Measurements from ENCODE around the gene DHX40. TPM values are rescaled to one million over a fixed set of nuclear protein-coding genes. Genes with fewer than 3 reads are reported as not detected.

The DHX40 gene
- total RNA-seq, 1 experiment from 2014 or later: 16.2 TPM

DNA sequence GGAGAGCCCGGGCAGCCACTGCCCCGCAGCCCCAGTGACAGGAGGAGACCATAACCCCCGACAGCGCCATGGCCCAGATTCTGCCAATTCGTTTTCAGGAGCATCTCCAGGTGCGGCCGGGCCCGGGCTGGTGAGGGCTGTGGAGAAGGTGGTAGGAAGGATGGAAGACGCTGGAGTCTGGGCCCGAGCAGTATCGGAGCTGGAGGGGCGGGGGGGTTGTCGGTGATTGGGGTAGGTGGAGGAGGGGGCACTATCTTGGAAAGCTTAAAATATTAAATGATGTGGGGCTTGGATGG, 54.6 kb downstream of the DHX40 start:
- intact Hi-C loops (cut with micrococcal nuclease; ENCODE audit: unreplicated experiment): no loop called here

DNA sequence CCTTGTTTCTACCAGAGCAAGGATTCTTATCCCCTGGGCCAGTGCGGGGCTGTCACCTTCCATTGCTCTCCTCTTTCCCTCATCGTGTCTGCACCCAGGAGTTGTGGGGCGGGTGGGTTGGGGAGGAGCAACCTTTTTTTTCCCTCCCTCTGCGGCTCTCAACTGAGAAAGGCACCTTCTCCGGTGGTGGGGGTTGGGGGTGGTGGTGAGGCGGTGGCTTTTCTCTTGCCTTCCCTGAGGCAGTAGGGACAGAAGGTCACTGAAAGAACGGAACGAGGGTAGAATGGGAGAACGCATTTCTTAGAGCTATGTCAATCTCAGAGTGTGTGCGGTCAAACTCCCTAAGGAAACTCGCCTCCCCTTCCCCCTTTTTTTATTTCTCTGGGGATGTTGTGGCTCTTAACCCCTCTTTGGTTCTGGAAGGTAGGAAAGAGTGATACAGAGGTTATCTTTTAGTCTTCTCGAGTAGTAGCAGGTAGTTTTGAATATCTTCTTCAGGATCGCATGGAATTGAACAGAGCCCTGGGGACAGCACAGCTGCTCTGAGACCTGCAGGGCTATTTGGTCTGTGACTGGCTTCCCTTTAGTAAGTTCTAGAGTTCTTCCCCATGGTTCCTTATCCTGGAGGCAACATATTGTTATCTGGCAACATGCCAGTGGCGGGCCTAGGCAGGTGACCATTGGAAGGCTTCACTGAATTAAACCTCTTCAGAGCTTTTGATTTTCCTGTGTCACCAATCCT, 55.3 kb downstream of the DHX40 start:
- H3K9me3 ChIP-seq (ENCODE audit: control insufficient read depth, insufficient read depth, low read depth, low read length): no peaks in the 10 kb centered on the region
- H3K4me1 ChIP-seq (ENCODE audit: control insufficient read depth, insufficient read depth, low read length): peaks cover 30% of the 10 kb centered on the region
- peaks cover 17% of the 10 kb centered on the region for H3K36me3 ChIP-seq (ENCODE audit: control insufficient read depth, insufficient read depth, low read length)
- DNase-seq (ENCODE audit: low read depth, low spot score): no peak
- BruUV-seq (replicated peaks): TSS peak; percentile 79
- H3K27me3 ChIP-seq (ENCODE audit: control insufficient read depth, insufficient read depth, low read length): no peaks in the 10 kb centered on the region
- CTCF ChIA-PET: no interaction called here
- peak overlapping the region; percentile 99 for H3K27ac ChIP-seq (ENCODE audit: low read length)
- no peak for TF ChIP-seq SIN3A (IDR thresholded peaks at IDR 0.05; ENCODE audit: borderline replicate concordance, insufficient read depth, low read depth, low read length)
- TF ChIP-seq, protein P1, sequence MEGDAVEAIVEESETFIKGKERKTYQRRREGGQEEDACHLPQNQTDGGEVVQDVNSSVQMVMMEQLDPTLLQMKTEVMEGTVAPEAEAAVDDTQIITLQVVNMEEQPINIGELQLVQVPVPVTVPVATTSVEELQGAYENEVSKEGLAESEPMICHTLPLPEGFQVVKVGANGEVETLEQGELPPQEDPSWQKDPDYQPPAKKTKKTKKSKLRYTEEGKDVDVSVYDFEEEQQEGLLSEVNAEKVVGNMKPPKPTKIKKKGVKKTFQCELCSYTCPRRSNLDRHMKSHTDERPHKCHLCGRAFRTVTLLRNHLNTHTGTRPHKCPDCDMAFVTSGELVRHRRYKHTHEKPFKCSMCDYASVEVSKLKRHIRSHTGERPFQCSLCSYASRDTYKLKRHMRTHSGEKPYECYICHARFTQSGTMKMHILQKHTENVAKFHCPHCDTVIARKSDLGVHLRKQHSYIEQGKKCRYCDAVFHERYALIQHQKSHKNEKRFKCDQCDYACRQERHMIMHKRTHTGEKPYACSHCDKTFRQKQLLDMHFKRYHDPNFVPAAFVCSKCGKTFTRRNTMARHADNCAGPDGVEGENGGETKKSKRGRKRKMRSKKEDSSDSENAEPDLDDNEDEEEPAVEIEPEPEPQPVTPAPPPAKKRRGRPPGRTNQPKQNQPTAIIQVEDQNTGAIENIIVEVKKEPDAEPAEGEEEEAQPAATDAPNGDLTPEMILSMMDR (IDR thresholded peaks at IDR 0.05): no peak
- TF ChIP-seq, protein P2, sequence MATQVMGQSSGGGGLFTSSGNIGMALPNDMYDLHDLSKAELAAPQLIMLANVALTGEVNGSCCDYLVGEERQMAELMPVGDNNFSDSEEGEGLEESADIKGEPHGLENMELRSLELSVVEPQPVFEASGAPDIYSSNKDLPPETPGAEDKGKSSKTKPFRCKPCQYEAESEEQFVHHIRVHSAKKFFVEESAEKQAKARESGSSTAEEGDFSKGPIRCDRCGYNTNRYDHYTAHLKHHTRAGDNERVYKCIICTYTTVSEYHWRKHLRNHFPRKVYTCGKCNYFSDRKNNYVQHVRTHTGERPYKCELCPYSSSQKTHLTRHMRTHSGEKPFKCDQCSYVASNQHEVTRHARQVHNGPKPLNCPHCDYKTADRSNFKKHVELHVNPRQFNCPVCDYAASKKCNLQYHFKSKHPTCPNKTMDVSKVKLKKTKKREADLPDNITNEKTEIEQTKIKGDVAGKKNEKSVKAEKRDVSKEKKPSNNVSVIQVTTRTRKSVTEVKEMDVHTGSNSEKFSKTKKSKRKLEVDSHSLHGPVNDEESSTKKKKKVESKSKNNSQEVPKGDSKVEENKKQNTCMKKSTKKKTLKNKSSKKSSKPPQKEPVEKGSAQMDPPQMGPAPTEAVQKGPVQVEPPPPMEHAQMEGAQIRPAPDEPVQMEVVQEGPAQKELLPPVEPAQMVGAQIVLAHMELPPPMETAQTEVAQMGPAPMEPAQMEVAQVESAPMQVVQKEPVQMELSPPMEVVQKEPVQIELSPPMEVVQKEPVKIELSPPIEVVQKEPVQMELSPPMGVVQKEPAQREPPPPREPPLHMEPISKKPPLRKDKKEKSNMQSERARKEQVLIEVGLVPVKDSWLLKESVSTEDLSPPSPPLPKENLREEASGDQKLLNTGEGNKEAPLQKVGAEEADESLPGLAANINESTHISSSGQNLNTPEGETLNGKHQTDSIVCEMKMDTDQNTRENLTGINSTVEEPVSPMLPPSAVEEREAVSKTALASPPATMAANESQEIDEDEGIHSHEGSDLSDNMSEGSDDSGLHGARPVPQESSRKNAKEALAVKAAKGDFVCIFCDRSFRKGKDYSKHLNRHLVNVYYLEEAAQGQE (IDR thresholded peaks at IDR 0.05; ENCODE audit: insufficient read depth in 1 of 2, low read depth in 2 of 2, low read length in 1 of 2): no peak
- no peak for TF ChIP-seq TCF7L2 (IDR thresholded peaks at IDR 0.05; ENCODE audit: low read depth, low read length)
- TF ChIP-seq POLR2AphosphoS5 (IDR thresholded peaks at IDR 0.05; ENCODE audit: low read depth, low read length): no peak
- H3K4me3 ChIP-seq (ENCODE audit: low read depth in 2 of 2, low read length in 2 of 2): peak overlapping the region; percentile 91 to 98
- ATAC-seq: peak; percentile 26; the same call in 1 of the 2 replicates
- POLR2A ChIA-PET: no interaction called here
- intact Hi-C loops (cut with micrococcal nuclease; ENCODE audit: unreplicated experiment): no loop called here
- in situ Hi-C loops (cut with HindIII; ENCODE audit: low pct_unique_long_range_greater_than_20kb, low sequenced_read_pairs): no loop called here

More for the DNA sequence above, 54.6 kb downstream of the DHX40 start:
- TF ChIP-seq TCF7L2 (IDR thresholded peaks at IDR 0.05; ENCODE audit: low read depth, low read length) (no peak), SIN3A (IDR thresholded peaks at IDR 0.05; ENCODE audit: borderline replicate concordance, insufficient read depth, low read depth, low read length) (no peak), POLR2AphosphoS5 (IDR thresholded peaks at IDR 0.05; ENCODE audit: low read depth, low read length) (no peak)
- TF ChIP-seq, protein P1 (IDR thresholded peaks at IDR 0.05): no peak
- TF ChIP-seq, protein P2 (IDR thresholded peaks at IDR 0.05; ENCODE audit: insufficient read depth in 1 of 2, low read depth in 2 of 2, low read length in 1 of 2): no peak
- no TSS peak for BruUV-seq (replicated peaks)
- in situ Hi-C loops (cut with HindIII; ENCODE audit: low pct_unique_long_range_greater_than_20kb, low sequenced_read_pairs): no loop called here
- DNase-seq (ENCODE audit: low read depth, low spot score) (no peak), ATAC-seq (no peak; the same call in 1 of the 2 replicates)
- CTCF ChIA-PET: no interaction called here
- Histone ChIP-seq H3K9me3 (ENCODE audit: control insufficient read depth, insufficient read depth, low read depth, low read length) (no peaks in the 10 kb centered on the region), H3K4me3 (ENCODE audit: low read depth in 2 of 2, low read length in 2 of 2) (peak overlapping the region; percentile 91 to 98), H3K27me3 (ENCODE audit: control insufficient read depth, insufficient read depth, low read length) (no peaks in the 10 kb centered on the region), H3K27ac (ENCODE audit: low read length) (peak overlapping the region; percentile 99), H3K36me3 (ENCODE audit: control insufficient read depth, insufficient read depth, low read length) (peaks cover 17% of the 10 kb centered on the region), H3K4me1 (ENCODE audit: control insufficient read depth, insufficient read depth, low read length) (peaks cover 29% of the 10 kb centered on the region)
- POLR2A ChIA-PET: interaction anchor here (0.7 kb wide), 1 partner anchor 158 kb away, joined by 4 read pairs; no protein-coding TSS in a partner anchor
